Measurements from ENCODE around the gene PLCXD1.
"Not testable (repeated sequence)": the region's sequence is repeated elsewhere in the genome, so short reads cannot be mapped to it uniquely, and the experiment has no call there.

Gene PLCXD1

DNA sequence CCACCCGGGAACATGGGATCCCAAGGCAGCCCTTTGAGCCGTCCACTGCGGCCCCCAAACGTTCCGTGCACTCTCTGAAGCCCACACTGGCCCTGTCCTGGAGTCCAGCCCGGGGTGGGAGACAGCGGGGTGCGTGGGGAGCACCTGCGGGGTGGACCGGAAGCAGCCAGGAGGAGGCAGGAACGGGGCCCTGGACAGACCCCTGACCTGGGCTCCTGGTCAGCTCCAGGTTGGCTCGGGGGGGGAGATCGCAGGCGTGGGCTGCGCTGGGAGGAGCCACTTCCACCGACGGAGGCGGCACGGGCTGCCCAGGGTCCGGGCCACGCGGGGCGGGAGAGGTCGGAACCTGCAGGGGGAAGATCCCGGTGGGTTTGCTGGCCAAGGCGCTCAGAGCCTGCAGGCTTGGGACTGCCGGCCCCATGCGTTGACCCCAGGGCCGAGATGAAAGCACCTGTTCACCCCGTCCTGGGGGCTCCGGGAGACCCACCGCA lies 5.7 kb upstream of the PLCXD1 start:
- Histone ChIP-seq H3K27ac (no peak overlapping the region), H3K4me1 (ENCODE audit: control insufficient read depth in 1 of 2, insufficient read depth in 1 of 2, low read depth in 1 of 2, low read length in 1 of 2) (peaks cover 18% of the 10 kb centered on the region in 2 experiments), H3K9me3 (no peaks in the 10 kb centered on the region), H3K4me3 (ENCODE audit: low read depth in 1 of 2, low read length in 1 of 2) (peak overlapping the region; percentile 72 to 75), H3K27me3 (peaks cover 9% of the 10 kb centered on the region), H3K36me3 (no peaks in the 10 kb centered on the region)
- TF ChIP-seq, protein P1, sequence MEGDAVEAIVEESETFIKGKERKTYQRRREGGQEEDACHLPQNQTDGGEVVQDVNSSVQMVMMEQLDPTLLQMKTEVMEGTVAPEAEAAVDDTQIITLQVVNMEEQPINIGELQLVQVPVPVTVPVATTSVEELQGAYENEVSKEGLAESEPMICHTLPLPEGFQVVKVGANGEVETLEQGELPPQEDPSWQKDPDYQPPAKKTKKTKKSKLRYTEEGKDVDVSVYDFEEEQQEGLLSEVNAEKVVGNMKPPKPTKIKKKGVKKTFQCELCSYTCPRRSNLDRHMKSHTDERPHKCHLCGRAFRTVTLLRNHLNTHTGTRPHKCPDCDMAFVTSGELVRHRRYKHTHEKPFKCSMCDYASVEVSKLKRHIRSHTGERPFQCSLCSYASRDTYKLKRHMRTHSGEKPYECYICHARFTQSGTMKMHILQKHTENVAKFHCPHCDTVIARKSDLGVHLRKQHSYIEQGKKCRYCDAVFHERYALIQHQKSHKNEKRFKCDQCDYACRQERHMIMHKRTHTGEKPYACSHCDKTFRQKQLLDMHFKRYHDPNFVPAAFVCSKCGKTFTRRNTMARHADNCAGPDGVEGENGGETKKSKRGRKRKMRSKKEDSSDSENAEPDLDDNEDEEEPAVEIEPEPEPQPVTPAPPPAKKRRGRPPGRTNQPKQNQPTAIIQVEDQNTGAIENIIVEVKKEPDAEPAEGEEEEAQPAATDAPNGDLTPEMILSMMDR (IDR thresholded peaks at IDR 0.05): no peak

DNA sequence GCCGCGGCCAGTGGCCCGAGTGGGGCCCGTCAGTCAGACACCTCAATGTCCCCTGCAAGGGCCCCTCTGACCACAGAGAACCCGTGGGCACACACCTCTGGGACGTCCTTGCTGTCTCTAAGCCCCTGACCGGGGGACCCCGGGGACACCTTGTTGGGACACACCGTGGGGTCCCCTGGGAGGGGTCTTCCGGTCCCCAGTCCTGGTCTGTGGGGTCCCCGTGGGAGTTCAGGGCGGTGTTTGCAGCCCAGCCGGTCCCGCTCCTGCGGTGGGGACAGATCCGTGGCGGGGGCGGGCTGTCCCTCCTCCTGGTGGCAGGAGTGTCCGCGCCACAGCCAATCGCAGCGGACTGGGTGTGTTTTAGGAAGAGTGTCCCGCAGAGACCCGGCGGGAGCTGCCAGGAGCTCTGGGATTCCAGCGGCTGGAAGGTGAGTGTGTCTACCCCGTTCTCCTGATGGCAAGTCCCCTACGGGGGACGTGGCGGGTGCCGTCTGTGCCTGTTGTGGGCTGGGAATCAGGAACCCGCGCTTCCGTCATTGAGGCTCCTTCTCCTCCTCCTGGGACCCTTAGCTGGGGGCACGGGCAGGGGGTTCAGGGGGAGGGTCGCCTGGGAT lies 5.1 kb upstream of the PLCXD1 start:
- no peak overlapping the region for H3K27ac ChIP-seq
- H3K27me3 ChIP-seq: peaks cover 9% of the 10 kb centered on the region
- peak overlapping the region; percentile 72 to 75 for H3K4me3 ChIP-seq (ENCODE audit: low read depth in 1 of 2, low read length in 1 of 2)
- TF ChIP-seq, protein P1 (IDR thresholded peaks at IDR 0.05): no peak
- no peaks in the 10 kb centered on the region for H3K9me3 ChIP-seq
- no peaks in the 10 kb centered on the region for H3K36me3 ChIP-seq
- H3K4me1 ChIP-seq (ENCODE audit: control insufficient read depth in 1 of 2, insufficient read depth in 1 of 2, low read depth in 1 of 2, low read length in 1 of 2): peaks cover 18% of the 10 kb centered on the region in 2 experiments

DNA sequence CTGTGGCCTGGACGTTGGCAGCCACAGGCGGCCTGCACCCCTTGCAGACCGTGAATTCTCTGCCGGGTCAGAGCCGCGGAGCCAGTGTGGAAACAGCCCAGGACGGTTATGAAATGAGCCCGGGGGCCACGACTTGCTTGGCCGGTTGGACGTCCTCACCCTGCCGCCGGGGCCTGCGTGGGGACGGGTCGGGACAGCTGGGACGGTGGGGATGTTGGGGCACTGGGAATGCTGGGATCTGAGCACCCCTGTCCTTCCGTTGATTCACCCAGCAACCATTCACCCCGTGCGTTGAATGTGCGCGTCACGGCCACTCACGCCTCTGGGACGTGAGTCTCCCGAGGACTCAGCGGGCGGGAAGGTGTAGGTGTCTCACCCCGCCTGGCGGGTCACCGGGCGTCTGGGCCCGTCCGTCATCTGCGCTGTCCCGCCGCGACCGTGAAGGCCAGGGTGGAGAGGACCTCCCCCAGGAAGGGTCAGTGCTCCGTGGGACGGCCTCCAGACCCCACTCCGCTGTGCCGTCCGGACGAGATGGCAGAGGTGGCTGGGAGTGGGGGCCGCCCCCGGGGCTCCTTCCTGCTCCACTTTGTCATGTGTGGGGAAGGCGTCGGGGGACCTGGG lies 4.5 kb upstream of the PLCXD1 start:
- Histone ChIP-seq H3K9me3 (no peaks in the 10 kb centered on the region), H3K27ac (no peak overlapping the region), H3K4me1 (ENCODE audit: control insufficient read depth in 1 of 2, insufficient read depth in 1 of 2, low read depth in 1 of 2, low read length in 1 of 2) (peaks cover 18 to 21% of the 10 kb centered on the region in 2 experiments), H3K27me3 (peaks cover 9% of the 10 kb centered on the region), H3K4me3 (ENCODE audit: low read depth in 1 of 2, low read length in 1 of 2) (peak overlapping the region; percentile 72 to 75), H3K36me3 (no peaks in the 10 kb centered on the region)
- TF ChIP-seq, protein P1 (IDR thresholded peaks at IDR 0.05): no peak

DNA sequence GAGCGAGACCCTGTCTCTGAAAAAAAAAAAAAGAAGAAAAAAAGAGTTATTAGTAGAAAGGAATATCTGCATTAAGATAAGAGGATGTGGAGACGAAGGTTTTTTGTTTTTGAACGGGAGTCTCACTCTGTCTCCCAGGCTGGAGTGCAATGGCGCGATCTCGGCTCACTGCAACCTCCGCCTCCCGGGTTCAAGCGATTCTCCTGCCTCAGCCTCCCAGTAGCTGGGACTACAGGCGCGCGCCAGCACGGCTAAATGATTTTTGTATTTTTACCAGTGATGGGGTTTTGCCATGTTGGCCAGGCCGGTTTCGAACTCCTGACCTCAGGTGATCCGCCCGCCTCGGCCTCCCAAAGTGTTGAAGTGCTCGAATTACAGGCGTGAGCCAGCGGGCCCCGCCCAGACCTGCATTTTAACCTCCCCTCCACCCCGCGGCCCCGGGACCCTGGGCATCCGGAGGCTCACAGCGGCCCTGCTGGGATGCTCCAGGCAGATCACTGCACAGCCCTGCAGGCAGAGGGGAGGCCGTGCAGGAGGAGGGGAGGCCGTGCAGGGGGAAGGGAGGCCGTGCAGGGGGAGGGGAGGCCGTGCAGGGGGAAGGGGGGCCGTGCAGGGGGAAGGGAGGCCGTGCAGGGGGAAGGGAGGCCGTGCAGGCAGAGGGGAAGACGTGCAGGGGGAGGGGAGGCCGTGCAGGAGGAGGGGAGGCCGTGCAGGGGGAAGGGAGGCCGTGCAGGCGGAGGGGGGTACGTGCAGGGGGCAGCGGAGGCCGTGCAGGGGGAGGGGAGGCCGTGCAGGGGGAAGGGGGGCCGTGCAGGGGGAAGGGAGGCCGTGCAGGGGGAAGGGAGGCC lies 1.2 kb upstream of the PLCXD1 start:
- H3K9me3 ChIP-seq; H3K36me3 ChIP-seq; H3K27ac ChIP-seq; H3K4me3 ChIP-seq (ENCODE audit: low read depth in 1 of 2, low read length in 1 of 2); H3K27me3 ChIP-seq: not testable (repeated sequence)
- H3K4me1 ChIP-seq (ENCODE audit: control insufficient read depth in 1 of 2, insufficient read depth in 1 of 2, low read depth in 1 of 2, low read length in 1 of 2): peaks cover 22 to 24% of the 10 kb centered on the region in 2 experiments

DNA sequence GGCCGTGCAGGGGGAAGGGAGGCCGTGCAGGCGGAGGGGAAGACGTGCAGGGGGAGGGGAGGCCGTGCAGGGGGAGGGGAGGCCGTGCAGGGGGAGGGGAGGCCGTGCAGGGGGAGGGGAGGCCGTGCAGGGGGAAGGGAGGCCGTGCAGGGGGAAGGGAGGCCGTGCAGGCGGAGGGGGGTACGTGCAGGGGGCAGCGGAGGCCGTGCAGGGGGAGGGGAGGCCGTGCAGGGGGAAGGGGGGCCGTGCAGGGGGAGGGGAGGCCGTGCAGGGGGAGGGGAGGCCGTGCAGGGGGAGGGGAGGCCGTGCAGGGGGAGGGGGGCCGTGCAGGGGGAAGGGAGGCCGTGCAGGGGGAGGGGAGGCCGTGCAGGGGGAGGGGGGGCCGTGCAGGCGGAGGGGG lies 459 bp upstream of the PLCXD1 start:
- not testable (repeated sequence) for H3K4me3 ChIP-seq (ENCODE audit: low read depth in 1 of 2, low read length in 1 of 2); H3K27me3 ChIP-seq; H3K36me3 ChIP-seq; H3K9me3 ChIP-seq; H3K27ac ChIP-seq
- H3K4me1 ChIP-seq (ENCODE audit: control insufficient read depth in 1 of 2, insufficient read depth in 1 of 2, low read depth in 1 of 2, low read length in 1 of 2): peaks cover 16 to 18% of the 10 kb centered on the region in 2 experiments

DNA sequence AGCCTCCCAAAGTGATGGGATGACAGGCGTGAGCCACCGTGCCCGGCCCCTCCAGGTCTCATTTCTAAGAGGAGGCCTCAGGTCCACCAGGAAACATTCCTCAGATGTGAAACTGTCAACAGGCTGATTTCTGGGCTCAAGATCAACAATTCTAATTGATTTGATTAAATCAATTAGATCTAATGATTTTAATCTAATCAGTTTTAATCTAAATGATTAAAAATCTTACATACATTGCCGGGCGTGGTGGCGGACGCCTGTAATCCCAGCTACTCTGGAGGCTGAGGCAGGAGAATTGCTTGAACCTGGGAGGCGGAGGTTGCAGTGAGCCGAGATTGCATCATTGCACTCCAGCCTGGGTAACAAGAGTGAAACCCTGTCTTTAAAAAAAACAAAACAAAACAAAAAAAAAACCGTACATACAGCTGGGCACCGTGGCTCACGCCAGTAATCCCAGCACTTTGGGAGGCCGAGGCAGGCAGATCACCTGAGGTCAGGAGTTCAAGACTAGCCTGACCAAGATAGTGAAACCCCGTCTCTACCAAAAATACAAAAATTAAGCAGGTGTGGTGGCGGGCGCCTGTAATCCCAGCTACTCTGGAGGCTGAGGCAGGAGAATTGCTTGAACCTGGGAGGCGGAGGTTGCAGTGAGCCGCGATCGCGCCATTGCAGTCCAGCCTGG lies 960 bp downstream of the PLCXD1 start:
- not testable (repeated sequence) for H3K4me3 ChIP-seq (ENCODE audit: low read depth in 1 of 2, low read length in 1 of 2); H3K27ac ChIP-seq

More for the DNA sequence above, 960 bp downstream of the PLCXD1 start:
- not testable (repeated sequence) for H3K4me1 ChIP-seq (ENCODE audit: control insufficient read depth in 1 of 2, insufficient read depth in 1 of 2, low read depth in 1 of 2, low read length in 1 of 2); H3K9me3 ChIP-seq; H3K27me3 ChIP-seq; H3K36me3 ChIP-seq
